ENCODE measurements around the gene TAPT1. TPM values are rescaled to one million over a fixed set of nuclear protein-coding genes. Genes with fewer than 3 reads are reported as not detected.
A peak's percentile ranks its signal among the peaks of the same experiment; 100 is the strongest.

The TAPT1 gene
- total and polyA plus RNA-seq, 2 of the 13 experiments (the other 11 are each of a cell fraction or from before 2014, with no cell fraction given), result 24.5 to 25.3 TPM

GRCh38 chr4:16139066-16139945 lies 87.0 kb downstream of the TAPT1 start (continued):
- TF ChIP-seq DBP (CRISPR knock-in tag; IDR thresholded peaks at IDR 0.05; ENCODE audit: not compliant biosample characterization) (no peak), DPF2 (CRISPR knock-in tag; IDR thresholded peaks at IDR 0.05; ENCODE audit: borderline replicate concordance, low read depth) (peak; percentile 49; the same call in 1 of the 2 replicates), NCOA2 (CRISPR knock-in tag; IDR thresholded peaks at IDR 0.05) (no peak), ZMYM4 (CRISPR knock-in tag; IDR thresholded peaks at IDR 0.05) (peak; percentile 14; the same call in 1 of the 2 replicates), TIGD3 (CRISPR knock-in tag; IDR thresholded peaks at IDR 0.05; ENCODE audit: borderline replicate concordance) (no peak), SOX13 (IDR thresholded peaks at IDR 0.05) (no peak), SOX13 (CRISPR knock-in tag; conservative IDR thresholded peaks at IDR 0.05 in 1 of 2, IDR thresholded peaks at IDR 0.05 in 1 of 2) (0 out of 4 replicates have a peak, but pooled peaks of 1 of the 2 experiments have one; percentile 8), HMG20A (CRISPR knock-in tag; IDR thresholded peaks at IDR 0.05; ENCODE audit: borderline replicate concordance) (0 out of 2 replicates have a peak, but pooled peaks have one; percentile 19), ZNF10 (CRISPR knock-in tag; IDR thresholded peaks at IDR 0.05; ENCODE audit: borderline replicate concordance, low read depth) (no peak), NR2F6 (IDR thresholded peaks at IDR 0.05) (peak; percentile 45; the same call in 1 of the 2 replicates), NR2F6 (CRISPR knock-in tag; IDR thresholded peaks at IDR 0.05) (peak; percentile 63; the same call in 1 of the 2 replicates), ZNF331 (CRISPR knock-in tag; IDR thresholded peaks at IDR 0.05) (no peak), ZFX (CRISPR knock-in tag; IDR thresholded peaks at IDR 0.05; ENCODE audit: low read depth) (peak; percentile 41; the same call in 1 of the 2 replicates), ZNF33B (CRISPR knock-in tag; IDR thresholded peaks at IDR 0.05) (no peak)
- TF ChIP-seq, protein P1, sequence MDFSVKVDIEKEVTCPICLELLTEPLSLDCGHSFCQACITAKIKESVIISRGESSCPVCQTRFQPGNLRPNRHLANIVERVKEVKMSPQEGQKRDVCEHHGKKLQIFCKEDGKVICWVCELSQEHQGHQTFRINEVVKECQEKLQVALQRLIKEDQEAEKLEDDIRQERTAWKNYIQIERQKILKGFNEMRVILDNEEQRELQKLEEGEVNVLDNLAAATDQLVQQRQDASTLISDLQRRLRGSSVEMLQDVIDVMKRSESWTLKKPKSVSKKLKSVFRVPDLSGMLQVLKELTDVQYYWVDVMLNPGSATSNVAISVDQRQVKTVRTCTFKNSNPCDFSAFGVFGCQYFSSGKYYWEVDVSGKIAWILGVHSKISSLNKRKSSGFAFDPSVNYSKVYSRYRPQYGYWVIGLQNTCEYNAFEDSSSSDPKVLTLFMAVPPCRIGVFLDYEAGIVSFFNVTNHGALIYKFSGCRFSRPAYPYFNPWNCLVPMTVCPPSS (IDR thresholded peaks at IDR 0.05), result no peak
- TF ChIP-seq, protein P2, sequence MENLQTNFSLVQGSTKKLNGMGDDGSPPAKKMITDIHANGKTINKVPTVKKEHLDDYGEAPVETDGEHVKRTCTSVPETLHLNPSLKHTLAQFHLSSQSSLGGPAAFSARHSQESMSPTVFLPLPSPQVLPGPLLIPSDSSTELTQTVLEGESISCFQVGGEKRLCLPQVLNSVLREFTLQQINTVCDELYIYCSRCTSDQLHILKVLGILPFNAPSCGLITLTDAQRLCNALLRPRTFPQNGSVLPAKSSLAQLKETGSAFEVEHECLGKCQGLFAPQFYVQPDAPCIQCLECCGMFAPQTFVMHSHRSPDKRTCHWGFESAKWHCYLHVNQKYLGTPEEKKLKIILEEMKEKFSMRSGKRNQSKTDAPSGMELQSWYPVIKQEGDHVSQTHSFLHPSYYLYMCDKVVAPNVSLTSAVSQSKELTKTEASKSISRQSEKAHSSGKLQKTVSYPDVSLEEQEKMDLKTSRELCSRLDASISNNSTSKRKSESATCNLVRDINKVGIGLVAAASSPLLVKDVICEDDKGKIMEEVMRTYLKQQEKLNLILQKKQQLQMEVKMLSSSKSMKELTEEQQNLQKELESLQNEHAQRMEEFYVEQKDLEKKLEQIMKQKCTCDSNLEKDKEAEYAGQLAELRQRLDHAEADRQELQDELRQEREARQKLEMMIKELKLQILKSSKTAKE (CRISPR knock-in tag; IDR thresholded peaks at IDR 0.05; ENCODE audit: borderline replicate concordance), result no peak
- TF ChIP-seq, protein P3, sequence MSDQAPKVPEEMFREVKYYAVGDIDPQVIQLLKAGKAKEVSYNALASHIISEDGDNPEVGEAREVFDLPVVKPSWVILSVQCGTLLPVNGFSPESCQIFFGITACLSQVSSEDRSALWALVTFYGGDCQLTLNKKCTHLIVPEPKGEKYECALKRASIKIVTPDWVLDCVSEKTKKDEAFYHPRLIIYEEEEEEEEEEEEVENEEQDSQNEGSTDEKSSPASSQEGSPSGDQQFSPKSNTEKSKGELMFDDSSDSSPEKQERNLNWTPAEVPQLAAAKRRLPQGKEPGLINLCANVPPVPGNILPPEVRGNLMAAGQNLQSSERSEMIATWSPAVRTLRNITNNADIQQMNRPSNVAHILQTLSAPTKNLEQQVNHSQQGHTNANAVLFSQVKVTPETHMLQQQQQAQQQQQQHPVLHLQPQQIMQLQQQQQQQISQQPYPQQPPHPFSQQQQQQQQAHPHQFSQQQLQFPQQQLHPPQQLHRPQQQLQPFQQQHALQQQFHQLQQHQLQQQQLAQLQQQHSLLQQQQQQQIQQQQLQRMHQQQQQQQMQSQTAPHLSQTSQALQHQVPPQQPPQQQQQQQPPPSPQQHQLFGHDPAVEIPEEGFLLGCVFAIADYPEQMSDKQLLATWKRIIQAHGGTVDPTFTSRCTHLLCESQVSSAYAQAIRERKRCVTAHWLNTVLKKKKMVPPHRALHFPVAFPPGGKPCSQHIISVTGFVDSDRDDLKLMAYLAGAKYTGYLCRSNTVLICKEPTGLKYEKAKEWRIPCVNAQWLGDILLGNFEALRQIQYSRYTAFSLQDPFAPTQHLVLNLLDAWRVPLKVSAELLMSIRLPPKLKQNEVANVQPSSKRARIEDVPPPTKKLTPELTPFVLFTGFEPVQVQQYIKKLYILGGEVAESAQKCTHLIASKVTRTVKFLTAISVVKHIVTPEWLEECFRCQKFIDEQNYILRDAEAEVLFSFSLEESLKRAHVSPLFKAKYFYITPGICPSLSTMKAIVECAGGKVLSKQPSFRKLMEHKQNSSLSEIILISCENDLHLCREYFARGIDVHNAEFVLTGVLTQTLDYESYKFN (CRISPR knock-in tag; conservative IDR thresholded peaks at IDR 0.05), result peak; percentile 32; the same call in 1 of the 2 replicates

Data from HepG2 (cell line).